PC-3 (cell line): ENCODE data around the gene OR5K1. TPM values are rescaled to one million over a fixed set of nuclear protein-coding genes. Genes with fewer than 3 reads are reported as not detected.

Source experiments
- ATAC-seq: fragments of 200-7000 bp; cut with Tn5 transposase; 2 replicates; pipeline ENCODE4 v1.9.1; 2020; ENCODE audit warnings: mild to moderate bottlenecking, moderate library complexity
- BruUV-seq: library from RNA; stranded (reverse); fragments of 400-500 nt; replicated peaks from 2 replicates; lab custom pipeline; 2021; lab: Mats Ljungman, UMichigan
- CTCF ChIA-PET: fragments of 300-600 bp; sonication (Branson Sonifier 250); formaldehyde crosslinking; loops from one replicate; lab custom pipeline; 2022; ENCODE audit warnings: antibody characterized with exemption; lab: Charles Lee
- POLR2A ChIA-PET: fragments of 300-600 bp; sonication (Branson Sonifier 250); formaldehyde crosslinking; loops from one replicate; lab custom pipeline; 2022; ENCODE audit warnings: antibody characterized with exemption; ENCODE audit not compliant: unreplicated experiment; lab: Charles Lee
- DNase-seq: peaks from one replicate; pipeline ENCODE4 v3.0.0-alpha.2; 2015
- H2AFZ ChIP-seq: fragments of 300-600 bp; sonication (generic); 2 replicates; pipeline ENCODE4 v1.6.0; 2016; ENCODE audit warnings: antibody characterized with exemption, low read length
- H3F3A ChIP-seq: fragments of 300-600 bp; sonication (generic); one replicate; pipeline ENCODE4 v1.6.0; 2017; ENCODE audit warnings: antibody characterized with exemption, low read length, control low read depth, mild to moderate bottlenecking; ENCODE audit not compliant: unreplicated experiment
- H3K27ac ChIP-seq: fragments of 300-600 bp; sonication (generic); 2 replicates; pipeline ENCODE4 v1.5.1; 2016; ENCODE audit warnings: mild to moderate bottlenecking, low read length
- H3K27me3 ChIP-seq: fragments of 300-600 bp; sonication (generic); 2 replicates; pipeline ENCODE4 v1.6.1; 2016; ENCODE audit warnings: low read length, mixed read lengths
- H3K36me3 ChIP-seq: fragments of 300-600 bp; sonication (generic); 2 replicates; pipeline ENCODE4 v1.6.1; 2016; ENCODE audit warnings: low read depth, mixed run types, low read length, mixed read lengths
- H3K4me1 ChIP-seq: fragments of 300-600 bp; sonication (generic); 2 replicates; pipeline ENCODE4 v1.5.1; 2016; ENCODE audit warnings: low read length; ENCODE audit not compliant: insufficient read depth
- H3K4me2 ChIP-seq: fragments of 300-600 bp; sonication (generic); 2 replicates; pipeline ENCODE4 v1.6.0; 2016; ENCODE audit warnings: low read length
- H3K4me3 ChIP-seq: fragments of 300-600 bp; sonication (generic); 2 replicates; pipeline ENCODE4 v1.5.1; 2016; ENCODE audit warnings: mild to moderate bottlenecking, low read length, mixed read lengths
- H3K79me2 ChIP-seq: fragments of 300-600 bp; sonication (generic); 2 replicates; pipeline ENCODE4 v1.6.1; 2017; ENCODE audit warnings: low read length, mixed read lengths
- H3K9ac ChIP-seq: fragments of 300-600 bp; sonication (generic); 2 replicates; pipeline ENCODE4 v1.6.0; 2016; ENCODE audit warnings: mild to moderate bottlenecking, low read length
- H3K9me2 ChIP-seq: fragments of 300-600 bp; sonication (generic); replicated peaks from 2 replicates; pipeline ENCODE4 v1.6.1; 2016; ENCODE audit warnings: mixed run types, low read length, mixed read lengths
- H3K9me3 ChIP-seq: fragments of 300-600 bp; sonication (generic); 2 replicates; pipeline ENCODE4 v1.6.1; 2016; ENCODE audit warnings: low read length, mixed read lengths
- H4K20me1 ChIP-seq: fragments of 300-600 bp; sonication (generic); 2 replicates; pipeline ENCODE4 v1.6.1; 2016; ENCODE audit warnings: low read length, mixed read lengths
- CTCF ChIP-seq: fragments of 300-600 bp; sonication (generic); conservative IDR thresholded peaks from 2 replicates; pipeline ENCODE4 v1.5.1; 2017; ENCODE audit warnings: antibody characterized with exemption, low read depth, mild to moderate bottlenecking, low read length
- EZH2 ChIP-seq: fragments of 300-600 bp; sonication (generic); IDR thresholded peaks from one replicate; pipeline ENCODE4 v1.6.1; 2017; ENCODE audit warnings: antibody characterized with exemption, mild to moderate bottlenecking, low read length; ENCODE audit not compliant: unreplicated experiment
- EZH2phosphoT487 ChIP-seq: fragments of 300-600 bp; sonication (generic); IDR thresholded peaks from 2 replicates; pipeline ENCODE4 v1.6.1; 2018; ENCODE audit warnings: mild to moderate bottlenecking, antibody characterized with exemption, low read length, borderline replicate concordance
- intact Hi-C: fragments of 100-400 bp; cut with micrococcal nuclease; formaldehyde crosslinking; loops from 2 replicates; pipeline ENCODE4 v1.9.0; 2023
- total RNA-seq: library from RNA; depleted of rRNA; stranded (reverse); fragments of >200 nt; gene quantifications from 2 replicates; pipeline ENCODE4 v1.2.3, GENCODE V29; 2014

OR5K1 gene
- total RNA-seq, 1 experiment from 2014 or later: not detected

GRCh38 chr3:98500019-98500418 is 37.0 kb downstream of the OR5K1 start:
- H3K9me3 ChIP-seq: no peaks in the 10 kb centered on the region
- H3K27ac ChIP-seq: no peak overlapping the region
- no peaks in the 10 kb centered on the region for H3K4me1 ChIP-seq
- H3K4me2 ChIP-seq: no peak overlapping the region
- CTCF ChIA-PET: no interaction called here
- no peak overlapping the region for H2AFZ ChIP-seq
- H3K9ac ChIP-seq: no peak overlapping the region
- BruUV-seq: no TSS peak
- no peaks in the 10 kb centered on the region for H4K20me1 ChIP-seq
- H3K9me2 ChIP-seq: no peaks in the 10 kb centered on the region
- POLR2A ChIA-PET: no interaction called here
- DNase-seq (no peak), ATAC-seq (no peak)
- H3K79me2 ChIP-seq: no peaks in the 10 kb centered on the region
- no peak for TF ChIP-seq EZH2phosphoT487
- no peak for TF ChIP-seq EZH2
- no peak for TF ChIP-seq CTCF
- H3F3A ChIP-seq: no peaks in the 10 kb centered on the region
- H3K4me3 ChIP-seq: no peak overlapping the region
- no peaks in the 10 kb centered on the region for H3K36me3 ChIP-seq
- peaks cover 52% of the 10 kb centered on the region for H3K27me3 ChIP-seq
- intact Hi-C loops: no loop called here

GRCh38 chr3:98501270-98501669 is 38.3 kb downstream of the OR5K1 start:
- POLR2A ChIA-PET: no interaction called here

More at GRCh38 chr3:98501270-98501669, 38.3 kb downstream of the OR5K1 start:
- Histone ChIP-seq H3K27ac (no peak overlapping the region), H3F3A (no peaks in the 10 kb centered on the region), H3K9me3 (no peaks in the 10 kb centered on the region), H4K20me1 (no peaks in the 10 kb centered on the region), H3K9me2 (no peaks in the 10 kb centered on the region), H3K4me3 (no peak overlapping the region), H3K9ac (no peak overlapping the region), H3K4me1 (no peaks in the 10 kb centered on the region), H3K27me3 (peaks cover 44% of the 10 kb centered on the region), H3K36me3 (no peaks in the 10 kb centered on the region), H3K4me2 (no peak overlapping the region), H3K79me2 (no peaks in the 10 kb centered on the region), H2AFZ (no peak overlapping the region)
- CTCF ChIA-PET: no interaction called here
- ATAC-seq (no peak), DNase-seq (no peak)
- BruUV-seq: no TSS peak
- intact Hi-C loops: no loop called here
- TF ChIP-seq CTCF (no peak), EZH2phosphoT487 (no peak)
